Measurements from ENCODE around the gene NUP88.

The NUP88 gene

GRCh38 chr17:5344914-5345313, 74.5 kb downstream of the NUP88 start:
- TF ChIP-seq, protein P1, sequence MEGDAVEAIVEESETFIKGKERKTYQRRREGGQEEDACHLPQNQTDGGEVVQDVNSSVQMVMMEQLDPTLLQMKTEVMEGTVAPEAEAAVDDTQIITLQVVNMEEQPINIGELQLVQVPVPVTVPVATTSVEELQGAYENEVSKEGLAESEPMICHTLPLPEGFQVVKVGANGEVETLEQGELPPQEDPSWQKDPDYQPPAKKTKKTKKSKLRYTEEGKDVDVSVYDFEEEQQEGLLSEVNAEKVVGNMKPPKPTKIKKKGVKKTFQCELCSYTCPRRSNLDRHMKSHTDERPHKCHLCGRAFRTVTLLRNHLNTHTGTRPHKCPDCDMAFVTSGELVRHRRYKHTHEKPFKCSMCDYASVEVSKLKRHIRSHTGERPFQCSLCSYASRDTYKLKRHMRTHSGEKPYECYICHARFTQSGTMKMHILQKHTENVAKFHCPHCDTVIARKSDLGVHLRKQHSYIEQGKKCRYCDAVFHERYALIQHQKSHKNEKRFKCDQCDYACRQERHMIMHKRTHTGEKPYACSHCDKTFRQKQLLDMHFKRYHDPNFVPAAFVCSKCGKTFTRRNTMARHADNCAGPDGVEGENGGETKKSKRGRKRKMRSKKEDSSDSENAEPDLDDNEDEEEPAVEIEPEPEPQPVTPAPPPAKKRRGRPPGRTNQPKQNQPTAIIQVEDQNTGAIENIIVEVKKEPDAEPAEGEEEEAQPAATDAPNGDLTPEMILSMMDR (IDR thresholded peaks at IDR 0.05) = no peak
